Lung (tissue), 12 donors: ENCODE data around the gene CAPN1. TPM values are rescaled to one million over a fixed set of nuclear protein-coding genes. Genes with fewer than 3 reads are reported as not detected.
A peak's percentile ranks its signal among the peaks of the same experiment; 100 is the strongest.

Source experiments
- ATAC-seq: fragments of 200-7000 bp; cut with Tn5 transposase; one replicate; pipeline ENCODE4 v1.9.1; 2020; ENCODE audit warnings: moderate number of reproducible peaks; ENCODE audit not compliant: insufficient read depth, low FRiP score
- DNase-seq, 3 donors: peaks; one replicate each; pipeline ENCODE4 v3.0.0-alpha.2; 2013 to 2017
- H3K27ac ChIP-seq, 2 donors: one replicate each; pipeline ENCODE4 v1.5.1; 2013; ENCODE audit warnings: mild to moderate bottlenecking in 2 of 2, moderate library complexity in 2 of 2, control low read depth in 1 of 2, inconsistent platforms in 1 of 2, low read depth in 1 of 2, low read length in 1 of 2
- H3K27me3 ChIP-seq, 3 donors: one replicate each; pipeline ENCODE4 v1.5.1; 2013; ENCODE audit warnings: low read length in 2 of 3; ENCODE audit not compliant: control insufficient read depth in 3 of 3, insufficient read depth in 3 of 3
- H3K36me3 ChIP-seq, 4 donors: one replicate each; pipeline ENCODE4 v1.5.1; 2013; ENCODE audit warnings: low read length in 4 of 4, mild to moderate bottlenecking in 1 of 4, moderate library complexity in 1 of 4; ENCODE audit not compliant: control insufficient read depth in 4 of 4, insufficient read depth in 4 of 4
- H3K4me1 ChIP-seq, 5 donors: one replicate each; pipeline ENCODE4 v1.5.1; 2013; ENCODE audit warnings: low read length in 5 of 5, mild to moderate bottlenecking in 2 of 5, moderate library complexity in 1 of 5; ENCODE audit not compliant: control insufficient read depth in 5 of 5, insufficient read depth in 5 of 5
- H3K4me3 ChIP-seq: one replicate; pipeline ENCODE4 v1.5.1; 2013; ENCODE audit warnings: mild to moderate bottlenecking, control low read depth, moderate library complexity
- H3K9ac ChIP-seq, 2 donors: one replicate each; pipeline ENCODE4 v1.5.1; 2013; ENCODE audit warnings: low read length in 2 of 2, control low read depth in 1 of 2; ENCODE audit not compliant: insufficient read depth in 1 of 2
- H3K9me3 ChIP-seq, 4 donors: one replicate each; pipeline ENCODE4 v1.5.1; 2013; ENCODE audit warnings: low read length in 3 of 4, mild to moderate bottlenecking in 1 of 4, moderate library complexity in 1 of 4; ENCODE audit not compliant: control insufficient read depth in 4 of 4, insufficient read depth in 3 of 4
- WGBS, 2 donors: extraction: QIAGEN DNeasy Blood & Tissue Kit; methylation state at CpG; one replicate each; pipeline ENCODE4 v1.1.7; 2013; 5-methylcytosine and 5-hydroxymethylcytosine counted together
- polyA plus RNA-seq, 2 donors: library from polyadenylated mRNA; stranded (reverse); fragments of 200-250 nt; gene quantifications; one replicate each; pipeline ENCODE4 v1.2.1, GENCODE V29; 2013
- total RNA-seq, 2 donors: library from RNA; depleted of rRNA in 1 of 2; stranded (reverse); fragments of >200 nt in 1 of 2; gene quantifications; one replicate each; pipeline ENCODE4 v1.2.1, GENCODE V29; 2014 to 2021
- TF ChIP-seq, protein P1 (sequence below): IDR thresholded peaks from 2 replicates; pipeline ENCODE4 v1.5.1; 2012; ENCODE audit warnings: mild to moderate bottlenecking; ENCODE audit errors: control extremely low read depth, extremely low read depth
- donor health status: control.
- donor health status: control.
- donor health status: Bipolar disorder and iron deficiency.
- donor health status: healthy.
- donor health status: DM: yes; HTN: yes; CAD: no.

The CAPN1 gene
- total and polyA plus RNA-seq, 4 donors: 106 to 265 (median 136) TPM

DNA sequence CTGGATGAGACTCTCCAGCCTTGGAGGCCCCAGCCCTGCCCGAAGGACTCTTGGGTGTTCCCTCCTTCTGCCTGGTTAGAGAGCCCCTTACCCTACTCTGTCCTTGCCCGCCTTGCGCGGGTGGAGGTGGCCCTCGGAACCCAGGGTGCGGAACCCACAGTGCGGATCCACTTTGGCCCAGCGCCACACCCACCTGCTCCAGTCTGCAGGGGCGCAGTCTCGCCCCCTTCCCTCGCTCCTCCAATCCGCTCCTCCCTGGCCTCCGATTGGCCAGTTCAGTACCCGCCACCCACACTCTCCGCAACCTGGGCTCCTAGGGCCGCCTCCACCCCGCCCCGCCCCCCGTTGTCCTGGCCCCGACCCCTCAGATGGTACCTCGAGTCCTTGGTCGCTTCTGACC is 2.4 kb downstream of the CAPN1 start:
- no peak overlapping the region for H3K4me3 ChIP-seq
- 90 to 92% methylated on average over 22 of the region's 22 CpGs for WGBS, 2 donors
- H3K27me3 ChIP-seq: no peaks in the 10 kb centered on the region
- H3K36me3 ChIP-seq: peaks cover 5 to 36% (median 12%) of the 10 kb centered on the region in 4 donors
- TF ChIP-seq, protein P1, sequence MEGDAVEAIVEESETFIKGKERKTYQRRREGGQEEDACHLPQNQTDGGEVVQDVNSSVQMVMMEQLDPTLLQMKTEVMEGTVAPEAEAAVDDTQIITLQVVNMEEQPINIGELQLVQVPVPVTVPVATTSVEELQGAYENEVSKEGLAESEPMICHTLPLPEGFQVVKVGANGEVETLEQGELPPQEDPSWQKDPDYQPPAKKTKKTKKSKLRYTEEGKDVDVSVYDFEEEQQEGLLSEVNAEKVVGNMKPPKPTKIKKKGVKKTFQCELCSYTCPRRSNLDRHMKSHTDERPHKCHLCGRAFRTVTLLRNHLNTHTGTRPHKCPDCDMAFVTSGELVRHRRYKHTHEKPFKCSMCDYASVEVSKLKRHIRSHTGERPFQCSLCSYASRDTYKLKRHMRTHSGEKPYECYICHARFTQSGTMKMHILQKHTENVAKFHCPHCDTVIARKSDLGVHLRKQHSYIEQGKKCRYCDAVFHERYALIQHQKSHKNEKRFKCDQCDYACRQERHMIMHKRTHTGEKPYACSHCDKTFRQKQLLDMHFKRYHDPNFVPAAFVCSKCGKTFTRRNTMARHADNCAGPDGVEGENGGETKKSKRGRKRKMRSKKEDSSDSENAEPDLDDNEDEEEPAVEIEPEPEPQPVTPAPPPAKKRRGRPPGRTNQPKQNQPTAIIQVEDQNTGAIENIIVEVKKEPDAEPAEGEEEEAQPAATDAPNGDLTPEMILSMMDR: no peak
- H3K4me1 ChIP-seq: peaks cover 0 to 27% (median 9%) of the 10 kb centered on the region in 5 donors
- DNase-seq (no peak), ATAC-seq (no peak)
- H3K9ac ChIP-seq: no peak overlapping the region
- H3K27ac ChIP-seq: peak overlapping the region in 1 of 2 donors; percentile 26
- no peaks in the 10 kb centered on the region for H3K9me3 ChIP-seq

DNA sequence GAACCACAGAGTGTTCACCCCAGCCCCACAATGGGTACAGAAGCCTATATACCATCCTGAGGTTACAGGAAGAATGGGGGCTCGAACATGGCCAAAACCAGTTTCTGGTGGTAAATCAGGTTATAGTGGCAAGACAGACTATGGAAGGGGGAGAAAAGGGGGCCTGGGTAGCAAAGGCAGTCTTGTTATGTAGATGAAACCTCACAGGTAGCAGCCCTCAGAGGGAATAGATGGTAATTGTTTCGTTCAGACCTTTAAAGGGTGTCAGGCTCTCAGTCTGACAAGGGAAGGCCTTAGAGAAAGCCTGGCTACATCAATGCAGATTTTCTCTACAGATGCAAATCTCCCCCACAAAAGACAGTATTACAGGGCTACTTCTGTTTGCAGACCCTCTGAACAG is 3.4 kb downstream of the CAPN1 start:
- no peak overlapping the region for H3K27ac ChIP-seq
- no peak for ATAC-seq
- peaks cover 14 to 46% (median 19%) of the 10 kb centered on the region in 4 donors for H3K36me3 ChIP-seq
- TF ChIP-seq, protein P1: no peak
- H3K4me1 ChIP-seq: peaks cover 0 to 27% (median 9%) of the 10 kb centered on the region in 5 donors
- H3K9me3 ChIP-seq: no peaks in the 10 kb centered on the region
- H3K27me3 ChIP-seq: no peaks in the 10 kb centered on the region
- no peak for DNase-seq
- H3K4me3 ChIP-seq: no peak overlapping the region
- WGBS, 2 donors: 90 to 94% methylated on average over 2 of the region's 2 CpGs
- no peak overlapping the region for H3K9ac ChIP-seq

DNA sequence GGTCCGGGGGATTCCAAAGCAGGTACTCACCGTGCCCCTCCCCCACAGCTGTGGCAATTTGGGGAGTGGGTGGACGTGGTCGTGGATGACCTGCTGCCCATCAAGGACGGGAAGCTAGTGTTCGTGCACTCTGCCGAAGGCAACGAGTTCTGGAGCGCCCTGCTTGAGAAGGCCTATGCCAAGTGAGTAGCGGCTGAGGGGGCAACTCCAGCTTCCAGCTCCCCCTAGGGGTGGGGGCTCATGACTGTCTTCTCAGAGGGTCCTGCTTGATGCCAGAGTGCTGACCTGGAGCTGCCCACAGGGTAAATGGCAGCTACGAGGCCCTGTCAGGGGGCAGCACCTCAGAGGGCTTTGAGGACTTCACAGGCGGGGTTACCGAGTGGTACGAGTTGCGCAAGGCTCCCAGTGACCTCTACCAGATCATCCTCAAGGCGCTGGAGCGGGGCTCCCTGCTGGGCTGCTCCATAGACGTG is 4.2 kb downstream of the CAPN1 start:
- no peaks in the 10 kb centered on the region for H3K9me3 ChIP-seq
- no peak for DNase-seq
- H3K27me3 ChIP-seq: no peaks in the 10 kb centered on the region
- 88 to 91% methylated on average over 18 of the region's 18 CpGs for WGBS, 2 donors
- H3K9ac ChIP-seq: no peak overlapping the region
- no peak for ATAC-seq
- H3K27ac ChIP-seq: no peak overlapping the region
- H3K4me3 ChIP-seq: no peak overlapping the region
- peaks cover 16 to 49% (median 22%) of the 10 kb centered on the region in 4 donors for H3K36me3 ChIP-seq
- TF ChIP-seq, protein P1: no peak
- peaks cover 0 to 21% (median 7%) of the 10 kb centered on the region in 5 donors for H3K4me1 ChIP-seq

DNA sequence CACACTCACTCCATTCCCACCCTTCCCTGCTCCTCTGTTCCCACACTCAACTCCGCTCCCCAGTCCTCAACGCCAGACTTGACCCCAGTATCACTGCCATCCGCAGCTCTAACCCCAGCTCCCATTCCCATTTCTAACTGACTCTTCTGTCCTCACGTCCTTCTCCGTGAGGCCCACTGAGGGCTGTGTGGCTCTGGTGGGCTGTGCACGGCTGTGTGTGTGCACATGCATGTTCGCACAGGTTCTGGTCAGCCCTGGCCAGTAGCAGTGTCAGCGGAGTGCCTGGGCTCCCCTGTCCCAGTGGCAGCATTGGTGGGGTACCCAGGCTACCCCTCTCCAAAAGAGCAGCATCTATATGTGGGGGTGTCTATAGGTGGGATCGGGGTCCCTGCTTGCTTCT is 5.0 kb downstream of the CAPN1 start:
- Histone ChIP-seq H3K4me3 (no peak overlapping the region), H3K4me1 (peaks cover 0 to 19% (median 6%) of the 10 kb centered on the region in 5 donors), H3K27ac (no peak overlapping the region), H3K9me3 (no peaks in the 10 kb centered on the region), H3K36me3 (peaks cover 16 to 49% (median 22%) of the 10 kb centered on the region in 4 donors), H3K9ac (no peak overlapping the region), H3K27me3 (no peaks in the 10 kb centered on the region)
- TF ChIP-seq, protein P1: no peak
- DNase-seq: no peak
- no peak for ATAC-seq
- WGBS, 2 donors: 92 to 95% methylated on average over 9 of the region's 9 CpGs
